HG02938 (cell line): ENCODE data around the gene CYP4F12.
"Not testable (repeated sequence)": the region's sequence is repeated elsewhere in the genome, so short reads cannot be mapped to it uniquely, and the experiment has no call there.

ENCODE experiments used
- ATAC-seq: cut with Tn5 transposase; IDR thresholded peaks from one replicate; pipeline ENCODE4 v1.9.1; 2021; ENCODE audit warnings: mild to moderate bottlenecking, moderate library complexity; ENCODE audit not compliant: unreplicated experiment

Gene CYP4F12

DNA sequence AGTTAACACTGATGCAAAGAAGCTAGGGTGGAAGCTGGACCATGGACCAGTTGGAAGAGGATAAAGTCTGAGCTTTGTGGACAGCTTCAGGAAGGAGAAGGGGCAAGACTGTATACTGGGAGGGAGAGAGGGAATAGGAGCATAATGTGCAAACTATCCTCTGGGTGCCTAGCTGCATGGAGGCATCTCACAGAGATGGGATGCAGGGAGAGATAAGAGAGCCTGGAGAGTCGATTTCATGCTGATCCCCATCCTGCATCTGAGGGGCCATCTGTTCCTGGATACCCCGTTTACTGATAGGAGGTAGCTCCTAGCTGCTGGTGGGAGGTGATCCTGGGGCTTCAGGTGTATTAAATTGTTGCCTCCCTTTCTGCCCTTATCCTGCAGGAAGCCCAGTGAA lies 23.4 kb upstream of the CYP4F12 start:
- no peak for ATAC-seq

DNA sequence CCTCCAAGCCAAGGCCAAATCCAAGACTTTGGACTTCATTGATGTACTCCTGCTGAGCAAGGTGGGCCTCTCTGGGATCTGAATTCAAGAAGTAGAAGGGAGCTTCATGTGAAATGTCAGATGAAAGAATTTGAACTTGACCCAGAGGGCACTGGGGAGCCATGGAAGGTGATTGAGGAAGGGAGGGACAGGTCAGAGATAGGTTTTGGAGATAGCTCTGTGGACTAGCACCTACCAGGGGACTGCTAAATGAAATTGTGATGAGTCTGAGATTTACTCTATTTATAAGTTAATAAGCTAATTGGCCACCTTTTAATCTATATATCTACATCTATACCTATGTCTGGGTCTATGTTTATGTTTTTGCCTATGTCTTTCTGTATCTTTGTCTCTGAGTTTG lies 22.8 kb upstream of the CYP4F12 start:
- not testable (repeated sequence) for ATAC-seq

DNA sequence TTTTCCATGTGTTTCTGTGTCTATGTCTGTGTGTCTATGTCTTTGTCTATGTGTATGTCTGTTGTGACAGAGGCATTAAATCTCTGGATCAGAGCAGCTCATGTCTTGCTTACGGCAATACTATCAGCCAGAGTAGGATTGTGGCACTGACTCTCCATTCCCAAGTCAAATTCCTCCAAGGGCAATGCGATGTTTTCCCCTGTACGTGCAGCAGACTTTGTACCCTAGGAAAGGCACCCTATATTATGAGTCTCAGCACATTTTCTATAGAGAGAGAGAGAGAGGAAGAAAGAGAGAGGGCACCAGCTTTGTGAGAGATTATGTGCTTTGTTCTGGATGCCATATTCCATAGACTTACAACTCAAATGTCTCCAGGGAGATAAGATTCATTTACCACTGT lies 21.1 kb upstream of the CYP4F12 start:
- no peak for ATAC-seq

DNA sequence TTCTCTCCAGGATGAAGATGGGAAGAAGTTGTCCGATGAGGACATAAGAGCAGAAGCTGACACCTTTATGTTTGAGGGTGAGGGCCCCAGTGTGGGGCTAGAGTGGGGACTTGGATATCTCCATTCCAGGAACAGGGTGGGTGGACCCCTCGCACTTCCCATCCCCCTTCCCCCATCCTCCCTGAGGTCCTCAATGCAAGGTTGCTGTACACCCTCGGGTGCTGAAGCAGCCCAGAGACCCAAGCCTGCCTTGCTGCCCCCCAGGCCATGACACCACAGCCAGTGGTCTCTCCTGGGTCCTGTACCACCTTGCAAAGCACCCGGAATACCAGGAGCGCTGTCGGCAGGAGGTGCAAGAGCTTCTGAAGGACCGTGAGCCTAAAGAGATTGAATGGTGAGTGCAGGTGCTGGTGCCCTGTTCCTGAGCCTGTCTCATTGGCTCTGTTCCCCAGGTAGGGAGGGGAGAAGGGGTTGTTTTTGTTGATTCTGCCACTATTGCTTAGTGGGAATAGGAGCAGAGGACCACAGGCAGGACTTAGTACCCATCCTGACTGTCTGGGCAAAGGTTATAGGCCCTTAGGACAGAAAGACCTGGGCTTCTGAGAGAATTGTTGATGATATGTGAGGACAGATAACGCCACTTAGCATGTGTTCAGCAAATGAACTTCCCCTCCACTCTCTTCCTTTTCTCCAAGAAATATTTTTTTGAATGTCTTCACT lies 20.2 kb upstream of the CYP4F12 start:
- ATAC-seq = no peak

DNA sequence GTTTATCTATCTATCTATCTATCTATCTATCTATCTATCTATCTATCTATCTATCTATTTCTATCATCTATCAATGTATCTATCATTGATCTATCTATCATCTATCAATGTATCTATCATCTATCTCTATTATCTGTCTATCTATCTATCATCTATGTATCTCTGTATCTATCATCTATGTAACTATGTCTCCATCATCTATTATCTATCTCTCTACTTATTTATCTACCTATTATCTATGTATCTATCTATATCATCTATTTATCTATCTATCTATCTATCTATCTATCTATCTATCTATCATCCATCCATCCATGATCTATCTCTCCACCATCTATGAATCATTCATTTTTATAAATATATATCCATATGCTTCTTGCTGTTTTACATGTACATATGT lies 16.4 kb upstream of the CYP4F12 start:
- no peak for ATAC-seq

DNA sequence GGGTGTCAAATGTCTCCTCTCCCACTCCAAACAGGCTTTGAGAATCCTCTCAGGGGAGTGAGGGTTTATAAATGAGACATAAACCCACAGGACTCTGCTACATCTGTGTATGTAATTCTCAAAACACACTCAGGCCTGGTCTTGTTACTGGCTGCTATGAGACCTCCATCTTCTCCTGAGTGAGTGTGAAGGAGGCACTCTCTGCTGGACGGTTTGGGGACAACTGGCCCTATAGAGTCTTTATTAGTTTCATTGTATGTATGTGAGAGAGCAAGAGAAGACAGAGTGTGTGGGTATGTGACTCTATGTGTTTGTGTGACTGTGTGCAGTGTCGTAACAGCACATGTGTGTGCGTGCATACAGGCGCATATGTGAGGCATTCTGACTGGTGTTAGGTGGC lies 9.6 kb upstream of the CYP4F12 start:
- no peak for ATAC-seq

DNA sequence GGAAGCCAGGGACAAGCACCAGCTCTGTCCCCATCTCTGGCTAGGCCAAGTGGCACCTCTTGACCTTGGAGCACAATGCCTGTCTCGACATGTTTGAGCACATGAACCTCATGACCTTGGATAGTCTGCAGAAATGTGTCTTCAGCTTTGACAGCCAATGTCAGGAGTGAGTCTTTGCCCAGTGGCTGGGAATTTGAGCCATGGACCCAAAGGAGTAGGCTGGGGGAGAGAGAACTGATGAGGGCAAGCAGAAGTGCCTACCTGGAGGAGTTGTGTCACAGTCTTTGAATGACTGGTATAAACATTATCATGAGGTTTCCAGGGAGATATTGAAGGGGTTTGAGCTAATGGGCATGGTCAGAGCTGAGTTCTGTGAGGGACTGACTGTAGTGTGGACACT lies 6.7 kb upstream of the CYP4F12 start:
- no peak for ATAC-seq

DNA sequence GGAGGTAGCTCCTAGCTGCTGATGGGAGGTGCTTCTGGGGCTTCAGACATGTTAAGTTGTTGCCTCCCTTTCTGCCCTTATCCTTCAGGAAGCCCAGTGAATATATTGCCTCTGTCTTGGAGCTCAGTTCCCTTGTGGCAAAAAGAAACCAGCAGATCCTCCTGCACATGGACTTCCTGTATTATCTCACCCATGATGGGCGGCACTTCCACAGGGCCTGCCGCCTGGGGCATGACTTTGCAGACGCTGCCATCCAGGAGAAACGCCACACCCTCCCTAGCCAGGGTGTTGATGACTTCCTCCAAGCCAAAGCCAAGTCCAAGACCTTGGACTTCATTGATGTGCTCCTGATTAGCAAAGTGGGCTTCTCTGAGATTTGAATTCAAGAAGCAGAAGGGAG lies 6.0 kb upstream of the CYP4F12 start:
- ATAC-seq = no peak

DNA sequence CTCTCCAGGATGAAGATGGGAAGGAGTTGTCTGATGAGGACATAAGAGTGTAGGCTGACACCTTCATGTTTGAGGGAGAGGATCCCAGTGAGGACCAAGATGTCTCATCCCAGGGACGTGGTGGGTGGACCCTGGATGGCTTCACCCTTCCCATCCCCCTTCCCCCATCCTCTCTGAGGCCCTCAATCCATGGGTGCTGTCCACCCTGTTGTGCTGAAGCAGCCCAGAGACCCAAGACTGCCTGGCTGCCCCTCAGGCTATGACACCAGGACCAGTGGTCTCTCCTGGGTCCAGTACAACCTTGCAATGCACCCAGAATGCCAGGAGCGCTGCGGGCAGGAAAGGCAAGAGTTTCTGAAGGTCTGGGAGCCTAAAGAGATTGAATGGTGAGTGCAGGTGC lies 3.4 kb upstream of the CYP4F12 start:
- ATAC-seq = no peak

DNA sequence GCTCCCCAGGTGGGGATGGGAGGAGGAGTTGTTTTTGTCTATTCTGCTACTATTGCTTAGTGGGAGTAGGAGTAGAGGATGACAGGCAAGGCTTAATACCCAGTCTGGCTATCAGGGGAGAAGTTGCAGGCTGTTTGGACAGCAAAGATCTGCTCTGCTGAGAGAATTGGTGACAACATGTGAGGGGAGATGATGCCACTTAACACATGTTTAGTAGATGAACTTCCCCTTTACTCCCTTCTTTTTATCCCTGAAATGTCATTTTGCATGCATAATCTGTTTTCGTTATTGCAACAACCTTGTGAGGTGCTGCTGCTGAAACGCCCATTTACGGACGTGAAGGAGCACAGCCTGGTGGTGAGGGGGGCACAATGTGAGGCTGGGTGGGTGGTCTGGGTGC lies 3.0 kb upstream of the CYP4F12 start:
- ATAC-seq = no peak

DNA sequence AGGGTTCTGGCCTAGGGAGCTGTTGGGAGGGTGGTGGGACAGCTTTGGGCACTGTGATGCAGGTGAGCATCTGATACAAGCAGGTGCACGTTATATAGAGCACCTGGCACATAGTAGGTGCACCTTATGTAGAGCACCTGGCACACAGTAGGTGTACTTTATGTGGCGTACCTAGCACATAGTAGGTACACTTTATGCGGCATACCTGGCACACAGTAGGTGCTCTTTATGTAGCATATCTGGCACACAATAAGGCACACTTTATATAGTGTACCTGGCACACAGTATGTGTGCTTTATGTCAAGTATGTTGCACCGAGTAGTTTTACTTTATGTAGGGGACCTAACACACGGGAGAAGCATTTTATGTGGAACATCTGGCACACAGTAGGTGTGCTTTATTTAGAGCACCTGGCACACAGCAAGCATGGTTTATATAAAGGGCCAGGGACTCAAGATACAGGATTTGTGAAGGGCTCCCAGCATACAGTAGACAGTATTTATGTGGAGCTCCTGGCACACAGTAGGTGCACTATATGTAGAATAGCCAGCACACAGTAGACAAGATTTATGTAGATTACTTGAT lies 1.6 kb upstream of the CYP4F12 start:
- no peak for ATAC-seq

DNA sequence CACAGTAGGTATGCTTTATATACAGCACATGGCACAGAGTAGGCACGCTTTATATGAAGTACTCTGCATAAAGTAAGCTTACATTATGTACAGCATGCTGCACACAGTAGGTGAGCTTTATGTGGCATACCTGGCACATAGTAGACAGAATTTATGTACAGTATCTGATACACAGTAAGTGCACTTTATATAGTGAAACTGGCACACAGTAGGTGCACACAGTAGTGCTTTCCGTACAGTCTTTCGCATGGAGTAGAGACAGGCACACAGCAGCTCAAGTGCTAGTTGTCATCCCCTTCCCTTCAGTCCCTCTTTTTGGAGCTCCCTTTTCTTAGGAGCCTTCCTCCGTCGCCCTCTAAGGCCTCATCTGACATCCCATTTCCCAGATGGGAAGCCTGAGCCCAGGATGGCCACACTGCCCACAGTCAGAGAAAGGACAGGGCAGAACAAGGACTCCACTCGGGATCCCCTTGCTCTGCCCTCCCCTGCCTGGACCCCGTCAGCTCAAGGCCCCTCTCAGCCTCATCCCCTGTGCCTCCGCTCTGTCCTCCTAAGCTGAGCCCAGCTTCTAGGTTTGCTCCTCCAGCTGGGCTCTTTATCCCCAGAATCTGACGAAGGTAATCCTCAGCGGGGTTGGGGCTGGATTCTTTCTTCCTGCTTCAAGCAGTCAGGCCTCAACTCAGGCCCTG lies 852 bp upstream of the CYP4F12 start:
- ATAC-seq = no peak

DNA sequence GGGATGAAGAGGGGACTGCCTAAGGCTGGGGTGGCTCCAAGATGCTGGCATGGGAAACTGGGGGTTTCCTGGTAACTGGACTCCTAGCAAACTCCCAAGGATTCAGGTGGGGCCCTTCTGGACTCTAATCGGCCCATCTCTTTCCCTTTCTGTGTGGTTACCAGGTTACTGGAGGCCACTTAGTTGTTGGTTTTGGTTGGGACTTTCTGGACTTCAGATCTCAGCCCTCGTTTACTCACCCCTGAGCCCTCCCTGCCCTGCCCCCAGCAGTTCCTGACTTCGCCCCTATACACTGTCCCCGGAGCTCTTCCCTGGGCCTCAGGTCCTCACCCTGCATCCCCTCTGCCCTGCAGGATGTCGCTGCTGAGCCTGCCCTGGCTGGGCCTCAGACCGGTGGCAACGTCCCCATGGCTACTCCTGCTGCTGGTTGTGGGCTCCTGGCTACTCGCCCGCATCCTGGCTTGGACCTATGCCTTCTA lies 328 bp downstream of the CYP4F12 start:
- ATAC-seq = no peak

DNA sequence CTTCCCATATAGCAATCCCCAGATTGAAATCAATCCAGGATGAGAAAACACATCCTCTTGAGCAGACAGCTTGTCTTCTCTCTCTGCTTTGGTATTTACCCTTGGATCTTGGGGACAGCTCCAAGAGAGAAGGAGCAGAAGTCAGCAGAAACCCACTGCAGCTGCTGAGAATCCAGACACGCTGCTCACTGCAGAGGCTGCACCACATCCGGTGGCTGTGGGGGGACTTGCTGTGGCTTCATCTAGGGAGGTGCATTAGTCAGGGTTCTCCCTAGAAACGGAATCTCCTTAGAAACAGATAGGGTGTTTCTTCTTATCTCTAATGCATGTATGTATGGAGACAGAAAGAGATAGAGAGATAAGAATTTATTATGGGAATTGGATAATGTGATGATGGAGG lies 2.7 kb downstream of the CYP4F12 start:
- ATAC-seq = no peak

DNA sequence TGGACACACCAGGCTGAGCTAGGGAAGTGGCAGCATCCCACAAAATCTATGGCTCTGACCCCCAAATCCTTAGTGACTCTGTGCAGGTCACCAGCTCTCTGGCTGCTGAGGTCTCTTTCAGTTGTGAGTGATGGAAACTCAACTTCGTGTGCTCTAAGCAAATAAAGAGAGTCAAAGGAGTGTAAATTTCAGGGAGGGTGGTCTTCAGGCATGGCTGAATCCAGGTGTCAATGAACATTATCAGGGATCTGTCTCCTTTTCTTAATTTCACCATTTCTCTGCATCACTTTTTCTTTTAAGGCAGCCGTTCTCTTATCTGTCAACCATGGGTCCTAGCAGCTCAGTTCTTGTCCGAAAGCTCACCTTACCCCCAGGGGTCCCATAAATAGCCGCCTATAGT lies 6.2 kb downstream of the CYP4F12 start:
- ATAC-seq = no peak

DNA sequence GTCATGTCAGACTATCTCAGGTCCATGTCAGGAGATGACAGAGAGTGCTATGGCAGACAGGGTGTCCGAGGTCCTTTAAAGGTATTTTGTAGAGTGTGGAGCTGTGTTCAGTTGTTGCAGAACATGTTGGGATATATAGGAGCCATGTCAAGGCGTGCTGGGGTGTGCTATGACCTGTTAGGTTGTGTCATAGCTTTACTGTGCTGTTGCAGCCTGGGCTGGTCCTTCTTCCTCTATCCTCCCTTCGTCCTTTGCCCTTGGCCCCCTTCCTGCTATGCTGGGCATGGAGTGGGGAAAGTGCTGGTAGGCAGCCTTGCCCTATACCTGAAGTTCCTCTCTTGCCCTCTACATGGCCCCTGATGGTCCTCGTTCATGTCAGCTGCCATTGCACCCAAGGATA lies 7.0 kb downstream of the CYP4F12 start:
- not testable (repeated sequence) for ATAC-seq

DNA sequence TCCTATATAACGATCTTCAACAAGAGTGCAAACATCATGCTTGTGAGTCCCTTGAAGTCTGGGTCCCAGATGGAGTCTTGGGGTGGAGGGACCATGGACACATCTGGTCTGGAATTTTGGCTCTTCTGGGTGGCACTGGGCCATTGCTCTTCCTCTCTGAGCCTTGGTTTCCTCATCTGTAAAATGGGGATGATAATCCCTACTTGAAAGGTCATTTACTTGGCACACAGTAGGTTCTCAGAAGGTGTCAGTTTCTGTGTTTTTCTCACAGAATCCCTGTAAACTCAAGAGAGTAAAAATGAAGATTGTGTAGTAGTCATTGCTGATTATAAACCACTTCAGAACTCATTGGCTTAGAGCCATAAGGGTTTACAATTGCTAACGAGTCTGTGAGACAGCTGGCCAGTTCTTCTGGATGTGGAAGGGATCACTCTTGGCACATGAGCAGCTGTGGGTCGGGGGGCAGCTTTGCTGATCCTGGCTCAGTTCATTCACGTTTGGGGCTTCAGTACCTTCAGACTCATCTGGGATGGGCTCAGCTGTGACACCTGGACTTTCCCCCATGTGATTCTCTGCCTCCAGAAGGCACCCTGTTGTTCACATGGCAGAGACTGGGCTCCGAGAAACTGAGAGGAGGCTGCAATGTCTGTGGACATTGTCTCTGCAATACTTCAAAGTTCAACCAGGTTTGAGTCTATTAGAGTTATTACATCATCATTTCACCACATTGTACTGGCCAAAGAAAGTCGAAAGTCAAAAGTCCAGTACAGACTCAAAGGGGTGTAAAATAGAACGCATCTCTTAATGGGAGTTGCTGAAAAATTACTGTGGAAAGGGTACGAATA lies 7.8 kb downstream of the CYP4F12 start:
- no peak for ATAC-seq

DNA sequence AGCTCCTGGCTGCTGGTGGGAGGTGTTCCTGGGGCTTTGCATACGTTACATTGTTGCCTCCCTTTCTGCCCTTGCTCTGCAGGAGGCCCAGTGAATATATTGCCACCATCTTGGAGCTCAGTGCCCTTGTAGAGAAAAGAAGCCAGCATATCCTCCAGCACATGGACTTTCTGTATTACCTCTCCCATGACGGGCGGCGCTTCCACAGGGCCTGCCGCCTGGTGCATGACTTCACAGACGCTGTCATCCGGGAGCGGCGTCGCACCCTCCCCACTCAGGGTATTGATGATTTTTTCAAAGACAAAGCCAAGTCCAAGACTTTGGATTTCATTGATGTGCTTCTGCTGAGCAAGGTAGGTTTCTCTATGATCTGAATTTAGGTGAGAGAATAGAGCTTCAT lies 10.5 kb downstream of the CYP4F12 start:
- ATAC-seq = no peak

DNA sequence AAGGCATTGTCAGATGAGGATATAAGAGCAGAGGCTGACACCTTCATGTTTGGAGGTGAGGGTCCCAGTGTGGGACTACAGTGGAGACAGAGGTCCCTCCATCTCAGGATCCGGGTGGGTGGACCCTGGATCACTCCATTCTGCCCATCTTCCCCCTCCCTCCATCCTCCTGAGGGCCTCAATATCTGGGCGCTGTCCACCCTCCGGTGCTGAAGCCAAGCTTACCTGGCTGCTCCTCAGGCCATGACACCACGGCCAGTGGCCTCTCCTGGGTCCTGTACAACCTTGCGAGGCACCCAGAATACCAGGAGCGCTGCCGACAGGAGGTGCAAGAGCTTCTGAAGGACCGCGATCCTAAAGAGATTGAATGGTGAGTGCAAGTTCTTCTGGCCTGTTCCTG lies 11.9 kb downstream of the CYP4F12 start:
- ATAC-seq = no peak

DNA sequence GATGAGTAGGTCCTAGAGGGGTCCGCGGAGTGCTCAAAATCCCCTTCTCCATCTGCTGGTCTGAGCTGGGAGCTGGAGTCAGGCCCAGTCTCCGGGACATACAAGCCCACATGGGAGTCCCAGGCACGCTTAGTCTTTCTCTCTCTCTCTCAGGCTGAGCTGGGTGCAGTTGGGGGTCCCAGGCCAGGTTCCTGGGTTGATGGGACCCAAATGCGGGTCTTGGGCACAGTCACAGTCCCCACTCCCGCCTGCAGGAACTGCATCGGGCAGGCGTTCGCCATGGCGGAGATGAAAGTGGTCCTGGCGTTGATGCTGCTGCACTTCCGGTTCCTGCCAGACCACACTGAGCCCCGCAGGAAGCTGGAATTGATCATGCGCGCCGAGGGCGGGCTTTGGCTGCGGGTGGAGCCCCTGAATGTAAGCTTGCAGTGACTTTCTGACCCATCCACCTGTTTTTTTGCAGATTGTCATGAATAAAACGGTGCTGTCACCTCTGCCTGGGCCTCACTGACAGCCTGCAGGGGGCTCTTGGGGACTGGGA lies 23.8 kb downstream of the CYP4F12 start:
- ATAC-seq = no peak
